Skin of body (tissue), 2 donors: ENCODE results near the gene CDHR1. TPM values are rescaled to one million over a fixed set of nuclear protein-coding genes. Genes with fewer than 3 reads are reported as not detected.

Experiments
- DNase-seq: peaks from one replicate; lab custom pipeline; 2025; lab: John Stamatoyannopoulos, UW
- total RNA-seq: library from RNA; depleted of rRNA; stranded (reverse); fragments of >200 nt; gene quantifications from one replicate; pipeline ENCODE4 v1.2.3, GENCODE V29; 2014

Gene CDHR1
- total RNA-seq, 1 donor from 2014 or later: 1.7 TPM

GRCh38 chr10:84261236-84261915, 67.0 kb downstream of the CDHR1 start:
- DNase-seq: no peak

GRCh38 chr10:84262190-84262956, 68.0 kb downstream of the CDHR1 start:
- no peak for DNase-seq

GRCh38 chr10:84263716-84264115, 69.4 kb downstream of the CDHR1 start:
- DNase-seq: no peak

- peak; percentile 29 for DNase-seq
Observed at GRCh38 chr10:84264611-84265141, 70.3 kb downstream of the CDHR1 start.

GRCh38 chr10:84265418-84265817, 71.1 kb downstream of the CDHR1 start:
- DNase-seq: no peak

- no peak for DNase-seq
Observed at GRCh38 chr10:84267503-84268126, 73.3 kb downstream of the CDHR1 start.

- no peak for DNase-seq
Observed at GRCh38 chr10:84269162-84269561, 74.8 kb downstream of the CDHR1 start.

Other genes with a start within 250 kb of the CDHR1 start
- 99.2 TPM for gene GHITM, start 55.0 kb upstream of the CDHR1 start, total RNA-seq
- gene GPR15LG, start 20.7 kb upstream of the CDHR1 start, total RNA-seq: 2.1 TPM
- gene LRIT2, start 31.0 kb downstream of the CDHR1 start, total RNA-seq: not detected
- gene LRIT1, start 47.0 kb downstream of the CDHR1 start, total RNA-seq: not detected
- gene RGR, start 50.5 kb downstream of the CDHR1 start, total RNA-seq: 1.7 TPM
- gene CCSER2, start 134.1 kb downstream of the CDHR1 start, total RNA-seq: 36.6 TPM